ENCODE measurements around the gene TLR4. TPM values are rescaled to one million over a fixed set of nuclear protein-coding genes. Genes with fewer than 3 reads are reported as not detected.

Gene TLR4
- total RNA-seq, 1 donor from 2014 or later: 7.5 TPM

GRCh38 chr9:117706421-117707116, 2.4 kb downstream of the TLR4 start:
- DNase-seq (ENCODE audit: low spot score): no peak
- intact Hi-C loops (cut with DNase I): no loop called here

GRCh38 chr9:117707561-117707960, 3.4 kb downstream of the TLR4 start:
- intact Hi-C loops (cut with DNase I): no loop called here
- DNase-seq (ENCODE audit: low spot score): no peak

GRCh38 chr9:117709936-117710335, 5.7 kb downstream of the TLR4 start:
- intact Hi-C loops (cut with DNase I): no loop called here
- DNase-seq (ENCODE audit: low spot score): no peak

GRCh38 chr9:117714282-117714681, 10.1 kb downstream of the TLR4 start:
- intact Hi-C loops (cut with DNase I): no loop called here
- no peak for DNase-seq (ENCODE audit: low spot score)

GRCh38 chr9:117715411-117715989, 11.3 kb downstream of the TLR4 start:
- no peak for DNase-seq (ENCODE audit: low spot score)
- intact Hi-C loops (cut with DNase I): no loop called here

GRCh38 chr9:117718085-117718484, 13.9 kb downstream of the TLR4 start:
- intact Hi-C loops (cut with DNase I): no loop called here
- no peak for DNase-seq (ENCODE audit: low spot score)

- no peak for DNase-seq (ENCODE audit: low spot score)
- intact Hi-C loops (cut with DNase I): no loop called here
Measured at GRCh38 chr9:117718701-117719100, 14.5 kb downstream of the TLR4 start.

GRCh38 chr9:117719161-117719920, 15.1 kb downstream of the TLR4 start:
- intact Hi-C loops (cut with DNase I): no loop called here
- no peak for DNase-seq (ENCODE audit: low spot score)

GRCh38 chr9:117720066-117720465, 15.9 kb downstream of the TLR4 start:
- intact Hi-C loops (cut with DNase I): no loop called here

GRCh38 chr9:117720555-117720954, 16.4 kb downstream of the TLR4 start:
- intact Hi-C loops (cut with DNase I): no loop called here
- DNase-seq (ENCODE audit: low spot score): no peak

More at GRCh38 chr9:117720066-117720465, 15.9 kb downstream of the TLR4 start:
- DNase-seq (ENCODE audit: low spot score): no peak

- no peak for DNase-seq (ENCODE audit: low spot score)
- intact Hi-C loops (cut with DNase I): no loop called here
Measured at GRCh38 chr9:117720987-117721386, 16.8 kb downstream of the TLR4 start.

GRCh38 chr9:117722108-117722761, 18.0 kb downstream of the TLR4 start:
- DNase-seq (ENCODE audit: low spot score): no peak
- intact Hi-C loops (cut with DNase I): no loop called here

GRCh38 chr9:117723986-117724625, 19.9 kb downstream of the TLR4 start:
- intact Hi-C loops (cut with DNase I): loop anchor here (2.0 kb wide), 1 partner anchor 19 kb away; the partner anchor contains the start of gene TLR4
- DNase-seq (ENCODE audit: low spot score): no peak

- intact Hi-C loops (cut with DNase I): loop anchor here (2.0 kb wide), 1 partner anchor 21 kb away; the partner anchor contains the start of gene TLR4
Measured at GRCh38 chr9:117725426-117725887, 21.3 kb downstream of the TLR4 start.

GRCh38 chr9:117729375-117729774, 25.2 kb downstream of the TLR4 start:
- no peak for DNase-seq (ENCODE audit: low spot score)

More at GRCh38 chr9:117725426-117725887, 21.3 kb downstream of the TLR4 start:
- DNase-seq (ENCODE audit: low spot score): no peak

GRCh38 chr9:117732494-117732893, 28.3 kb downstream of the TLR4 start:
- intact Hi-C loops (cut with DNase I): no loop called here
- DNase-seq (ENCODE audit: low spot score): no peak

More at GRCh38 chr9:117729375-117729774, 25.2 kb downstream of the TLR4 start:
- intact Hi-C loops (cut with DNase I): no loop called here

GRCh38 chr9:117733465-117733864, 29.3 kb downstream of the TLR4 start:
- DNase-seq (ENCODE audit: low spot score): no peak

GRCh38 chr9:117734082-117734481, 29.9 kb downstream of the TLR4 start:
- intact Hi-C loops (cut with DNase I): no loop called here

More at GRCh38 chr9:117733465-117733864, 29.3 kb downstream of the TLR4 start:
- intact Hi-C loops (cut with DNase I): no loop called here

More at GRCh38 chr9:117734082-117734481, 29.9 kb downstream of the TLR4 start:
- no peak for DNase-seq (ENCODE audit: low spot score)
